CD4-positive, alpha-beta T cell (primary cell): ENCODE results near the gene HIGD2A. TPM values are rescaled to one million over a fixed set of nuclear protein-coding genes. Genes with fewer than 3 reads are reported as not detected.

Experiments used
- ATAC-seq: fragments of 200-7000 bp; cut with Tn5 transposase; one replicate; pipeline ENCODE4 v1.10.0; 2022; ENCODE audit warnings: mild to moderate bottlenecking; ENCODE audit not compliant: poor library complexity
- CTCF ChIA-PET: fragments of 350-600 bp; sonication (Branson Sonifier 250); formaldehyde crosslinking; loops from one replicate; lab custom pipeline; 2021; ENCODE audit warnings: antibody characterized with exemption, inconsistent platforms; lab: Charles Lee
- POLR2A ChIA-PET: fragments of 350-600 bp; sonication (Branson Sonifier 250); formaldehyde crosslinking; loops from one replicate; lab custom pipeline; 2021; ENCODE audit warnings: antibody characterized with exemption, inconsistent platforms; lab: Charles Lee
- DNase-seq, 14 experiments: peaks; one replicate each; pipeline ENCODE4 v3.0.0-alpha.2; 2013 to 2020; ENCODE audit warnings: mixed read lengths in 2 of 14
- H3K27ac ChIP-seq, 2 donors: one replicate each; pipeline versions ENCODE4 v1.5.1 to v1.7.0; 2013; ENCODE audit warnings: low read length in 2 of 2, low read depth in 1 of 2, mild to moderate bottlenecking in 1 of 2
- H3K27me3 ChIP-seq, 2 experiments: 1 replicate in 1 of 2; 2 replicates in 1 of 2; pipeline versions ENCODE4 v1.6.1 to v1.7.0; 2013; ENCODE audit warnings: low read length in 2 of 2, control low read depth in 1 of 2, mild to moderate bottlenecking in 1 of 2, moderate library complexity in 1 of 2; ENCODE audit not compliant: insufficient read depth in 2 of 2, control insufficient read depth in 1 of 2
- H3K36me3 ChIP-seq: one replicate; pipeline ENCODE4 v1.6.1; 2013; ENCODE audit warnings: low read length, control low read depth; ENCODE audit not compliant: insufficient read depth
- H3K4me1 ChIP-seq: one replicate; pipeline ENCODE4 v1.6.1; 2013; ENCODE audit warnings: low read length, control low read depth; ENCODE audit not compliant: insufficient read depth
- H3K4me3 ChIP-seq: one replicate; pipeline ENCODE4 v1.5.1; 2013; ENCODE audit warnings: mild to moderate bottlenecking, low read length, moderate library complexity
- H3K9me3 ChIP-seq, 2 experiments: 1 replicate in 1 of 2; 2 replicates in 1 of 2; pipeline versions ENCODE4 v1.6.1 to v1.7.0; 2013; ENCODE audit warnings: low read length in 2 of 2, mild to moderate bottlenecking in 2 of 2, control low read depth in 1 of 2, moderate library complexity in 1 of 2; ENCODE audit not compliant: control insufficient read depth in 1 of 2, insufficient read depth in 1 of 2
- H3K27ac Mint-ChIP-seq: one replicate; pipeline ENCODE4 v1.8.0; 2020; ENCODE audit warnings: mixed read lengths
- H3K27me3 Mint-ChIP-seq: one replicate; pipeline ENCODE4 v1.8.0; 2021; ENCODE audit warnings: mixed read lengths
- H3K36me3 Mint-ChIP-seq: one replicate; pipeline ENCODE4 v1.8.0; 2021; ENCODE audit warnings: low read depth, mixed read lengths
- H3K4me1 Mint-ChIP-seq: one replicate; pipeline ENCODE4 v1.8.0; 2021; ENCODE audit warnings: low read depth, mixed read lengths
- H3K4me3 Mint-ChIP-seq: one replicate; pipeline ENCODE4 v1.8.0; 2020; ENCODE audit warnings: mild to moderate bottlenecking, mixed read lengths
- H3K9me3 Mint-ChIP-seq: one replicate; pipeline ENCODE4 v1.8.0; 2020; ENCODE audit warnings: mixed read lengths
- intact Hi-C, 2 experiments: fragments of 100-400 bp; cut with DNase I in 1 of 2; cut with micrococcal nuclease in 1 of 2; formaldehyde crosslinking; loops; one replicate each; pipeline versions ENCODE4 v1.15.1 to v1.9.0; 2023 to 2025; cut with DNase I, micrococcal nuclease
- total RNA-seq, 174 experiments: library from RNA in 2 of 174; stranded (reverse) in 2 of 174; gene quantifications; one replicate each; pipeline ENCODE4 v1.2.3 and lab custom pipeline; 2021 to 2026
- TF ChIP-seq, protein P1 (sequence below): fragments of 200-600 bp; IDR thresholded peaks from one replicate; pipeline ENCODE4 v1.8.0; 2022; ENCODE audit warnings: antibody characterized with exemption, mild to moderate bottlenecking

The HIGD2A gene
- total RNA-seq, 2 experiments from 2014 or later, result 98.2 to 104 TPM

DNA sequence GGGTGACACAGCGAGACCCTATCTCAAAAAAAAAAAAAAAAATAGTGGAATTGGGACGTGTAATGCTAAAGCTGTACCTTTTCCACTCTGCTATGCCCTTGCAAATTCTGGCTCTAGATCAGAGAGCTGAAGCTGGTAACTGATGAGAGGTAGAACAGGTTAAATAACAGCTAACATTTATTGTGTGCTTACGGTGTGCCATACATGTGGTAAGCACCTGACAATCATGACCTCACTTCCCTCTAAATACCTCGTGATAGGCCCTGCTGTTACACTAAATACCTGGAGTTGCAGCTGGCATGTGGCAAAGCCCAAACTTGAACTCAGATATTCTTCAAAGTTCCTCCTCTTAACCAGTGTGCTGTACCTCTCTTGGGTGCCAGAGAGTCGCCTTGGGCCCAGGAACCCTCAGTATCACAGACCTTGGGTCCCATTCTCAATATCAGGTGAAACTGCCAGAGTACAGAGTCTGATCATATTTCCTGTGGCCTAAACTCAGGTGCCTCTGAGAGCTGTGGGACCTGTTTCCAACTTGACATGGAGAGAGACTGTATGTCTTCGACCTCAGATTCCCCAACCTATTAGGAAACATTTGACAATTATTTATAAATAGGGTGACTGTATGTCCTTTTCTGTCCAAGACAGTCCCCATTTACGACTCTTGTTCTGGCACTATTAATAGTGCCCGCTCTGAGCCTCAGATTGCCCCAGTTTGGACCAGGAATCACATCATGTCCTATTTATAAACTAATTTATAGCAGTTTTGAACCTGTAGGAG, 18.4 kb upstream of the HIGD2A start:
- Mint-ChIP-seq H3K4me3 (no peak overlapping the region), H3K36me3 (peaks cover 45% of the 10 kb centered on the region), H3K4me1 (peaks cover under 1% of the 10 kb centered on the region), H3K27me3 (no peaks in the 10 kb centered on the region), H3K9me3 (no peaks in the 10 kb centered on the region), H3K27ac (no peak overlapping the region)
- no peak overlapping the region for H3K4me3 ChIP-seq
- no peak overlapping the region for H3K27ac ChIP-seq
- TF ChIP-seq, protein P1, sequence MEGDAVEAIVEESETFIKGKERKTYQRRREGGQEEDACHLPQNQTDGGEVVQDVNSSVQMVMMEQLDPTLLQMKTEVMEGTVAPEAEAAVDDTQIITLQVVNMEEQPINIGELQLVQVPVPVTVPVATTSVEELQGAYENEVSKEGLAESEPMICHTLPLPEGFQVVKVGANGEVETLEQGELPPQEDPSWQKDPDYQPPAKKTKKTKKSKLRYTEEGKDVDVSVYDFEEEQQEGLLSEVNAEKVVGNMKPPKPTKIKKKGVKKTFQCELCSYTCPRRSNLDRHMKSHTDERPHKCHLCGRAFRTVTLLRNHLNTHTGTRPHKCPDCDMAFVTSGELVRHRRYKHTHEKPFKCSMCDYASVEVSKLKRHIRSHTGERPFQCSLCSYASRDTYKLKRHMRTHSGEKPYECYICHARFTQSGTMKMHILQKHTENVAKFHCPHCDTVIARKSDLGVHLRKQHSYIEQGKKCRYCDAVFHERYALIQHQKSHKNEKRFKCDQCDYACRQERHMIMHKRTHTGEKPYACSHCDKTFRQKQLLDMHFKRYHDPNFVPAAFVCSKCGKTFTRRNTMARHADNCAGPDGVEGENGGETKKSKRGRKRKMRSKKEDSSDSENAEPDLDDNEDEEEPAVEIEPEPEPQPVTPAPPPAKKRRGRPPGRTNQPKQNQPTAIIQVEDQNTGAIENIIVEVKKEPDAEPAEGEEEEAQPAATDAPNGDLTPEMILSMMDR, result no peak
- H3K9me3 ChIP-seq, result no peaks in the 10 kb centered on the region
- peaks cover 7% of the 10 kb centered on the region for H3K4me1 ChIP-seq
- H3K27me3 ChIP-seq, result no peaks in the 10 kb centered on the region
- ATAC-seq (no peak), DNase-seq (no peak)
- H3K36me3 ChIP-seq, result peaks cover 10% of the 10 kb centered on the region
- ChIA-PET CTCF (no interaction called here), POLR2A (interaction anchor here (1.6 kb wide), 1 partner anchor 8 kb away, joined by 4 read pairs; no protein-coding TSS in a partner anchor)
- intact Hi-C loops, result no loop called here

DNA sequence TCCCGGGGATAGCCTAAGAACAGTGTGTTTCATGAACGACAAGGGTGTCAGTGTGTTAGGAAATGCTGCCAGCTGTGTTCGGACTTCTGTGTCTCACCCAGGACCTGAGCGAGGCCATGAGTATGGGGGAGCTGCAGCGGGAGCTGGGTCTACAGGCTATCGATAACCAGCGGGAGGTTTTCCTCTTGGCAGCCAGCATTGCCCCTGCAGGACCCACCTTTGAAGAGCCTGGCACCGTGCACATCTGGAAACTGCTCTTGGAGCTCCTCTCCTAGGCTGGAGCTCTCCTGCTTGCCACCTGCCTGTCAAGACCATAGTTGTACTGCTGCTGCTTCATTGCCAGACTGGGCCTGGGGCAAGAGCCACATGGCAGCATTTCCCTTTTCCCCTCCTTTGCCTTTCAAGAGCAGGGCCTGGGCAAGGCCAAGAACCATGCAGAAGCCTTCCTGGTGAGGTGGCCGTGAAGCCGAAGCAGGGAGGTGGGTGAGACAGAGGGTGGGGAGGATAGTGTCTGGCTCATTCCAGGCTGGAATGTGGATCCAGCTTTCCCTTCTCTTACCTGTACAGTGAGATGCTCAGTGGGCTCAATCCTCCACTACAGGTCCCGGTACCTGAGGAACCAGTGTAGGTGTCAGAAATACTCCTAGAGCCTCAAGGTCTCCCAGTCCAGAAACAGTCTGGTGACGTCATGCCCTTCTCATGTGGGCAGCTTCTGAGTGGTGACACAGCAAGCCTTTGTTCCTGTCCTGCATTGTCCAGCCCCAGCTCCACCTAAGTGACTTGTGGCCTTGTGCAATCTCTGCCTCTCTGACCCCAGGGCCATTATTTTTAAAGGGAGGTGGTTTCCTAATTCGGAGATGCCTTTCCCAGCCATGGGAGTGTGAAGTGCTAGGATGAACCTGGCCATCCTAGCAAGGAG, 16.7 kb upstream of the HIGD2A start:
- ChIA-PET CTCF (no interaction called here), POLR2A (interaction anchor here (1.5 kb wide), 1 partner anchor 10 kb away, joined by 6 read pairs; the partner anchor contains the start of gene KIAA1191)
- Histone ChIP-seq H3K36me3 (peaks cover 10% of the 10 kb centered on the region), H3K4me3 (no peak overlapping the region), H3K9me3 (no peaks in the 10 kb centered on the region), H3K27ac (no peak overlapping the region), H3K4me1 (no peaks in the 10 kb centered on the region), H3K27me3 (no peaks in the 10 kb centered on the region)
- Mint-ChIP-seq H3K36me3 (peaks cover 40% of the 10 kb centered on the region), H3K27ac (no peak overlapping the region), H3K27me3 (no peaks in the 10 kb centered on the region), H3K4me1 (no peaks in the 10 kb centered on the region), H3K4me3 (no peak overlapping the region), H3K9me3 (no peaks in the 10 kb centered on the region)
- intact Hi-C loops, result no loop called here
- ATAC-seq (no peak), DNase-seq (peak in 1 of 14 experiments; percentile 27)
- TF ChIP-seq, protein P1, result no peak

DNA sequence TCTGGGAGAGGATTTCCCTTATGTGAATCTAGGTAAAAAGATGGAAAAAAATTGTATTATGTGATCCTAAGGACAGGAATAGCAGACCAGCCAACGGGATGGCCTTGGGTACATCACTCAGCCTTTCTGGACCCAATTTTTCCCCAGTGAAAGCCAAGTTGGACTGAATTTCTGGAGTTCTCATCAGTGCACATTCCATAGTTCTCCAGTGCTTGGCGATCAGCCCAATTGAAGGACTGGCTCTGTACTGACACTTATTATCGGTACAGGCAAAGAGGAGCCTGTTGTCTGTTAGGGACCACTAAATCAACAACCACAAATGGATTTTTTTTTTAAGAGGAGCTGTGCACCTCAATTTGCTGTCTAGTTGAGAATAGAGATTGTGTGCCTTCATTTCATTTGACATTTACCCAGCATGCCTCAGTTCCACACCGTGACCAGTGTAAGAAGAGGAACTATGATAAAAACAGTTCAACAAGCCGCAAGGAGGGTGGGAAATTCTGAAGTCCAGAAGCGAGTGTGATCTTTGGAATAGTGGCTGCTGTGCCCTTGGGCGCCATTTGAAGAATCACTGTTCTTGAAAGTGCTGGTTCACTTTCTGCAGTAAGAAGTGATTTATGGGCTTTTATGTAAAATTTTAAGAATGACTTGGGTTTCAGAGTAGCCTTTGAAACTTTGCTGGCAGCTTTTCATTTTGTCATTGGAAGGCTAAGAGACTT, 15.3 kb upstream of the HIGD2A start:
- no peak for ATAC-seq
- no peak overlapping the region for H3K27ac ChIP-seq
- H3K27me3 ChIP-seq, result no peaks in the 10 kb centered on the region
- ChIA-PET CTCF (no interaction called here), POLR2A (interaction anchor here (1.5 kb wide), 1 partner anchor 11 kb away, joined by 6 read pairs; the partner anchor contains the start of gene KIAA1191)
- DNase-seq, result no peak
- Mint-ChIP-seq H3K4me1 (no peaks in the 10 kb centered on the region), H3K27ac (no peak overlapping the region), H3K9me3 (no peaks in the 10 kb centered on the region), H3K27me3 (no peaks in the 10 kb centered on the region), H3K4me3 (no peak overlapping the region), H3K36me3 (peaks cover 29% of the 10 kb centered on the region)
- TF ChIP-seq, protein P1, result no peak
- no peaks in the 10 kb centered on the region for H3K4me1 ChIP-seq
- H3K9me3 ChIP-seq, result no peaks in the 10 kb centered on the region
- no peak overlapping the region for H3K4me3 ChIP-seq
- intact Hi-C loops, result no loop called here
- peaks cover 10% of the 10 kb centered on the region for H3K36me3 ChIP-seq
